Left lung (tissue), 10 donors: Measurements from ENCODE around the gene PLET1. TPM values are rescaled to one million over a fixed set of nuclear protein-coding genes. Genes with fewer than 3 reads are reported as not detected.
"Not testable (repeated sequence)": the region's sequence is repeated elsewhere in the genome, so short reads cannot be mapped to it uniquely, and the experiment has no call there.

Experiments
- ATAC-seq: fragments of 200-7000 bp; cut with Tn5 transposase; one replicate; pipeline ENCODE4 v1.9.1; 2020; ENCODE audit warnings: moderate library complexity
- DNase-seq, 4 donors: peaks; one replicate each; pipeline ENCODE4 v3.0.0-alpha.2; 2013 to 2020
- H3K27ac ChIP-seq, 2 donors: fragments of 200-600 bp; sonication (generic) in 1 of 2; one replicate each; pipeline versions ENCODE4 v1.5.0 to v1.8.0; 2020 to 2021
- H3K27me3 ChIP-seq, 2 donors: fragments of 200-600 bp; sonication (generic) in 1 of 2; one replicate each; pipeline versions ENCODE4 v1.5.0 to v1.8.0; 2020 to 2021
- H3K36me3 ChIP-seq, 2 donors: fragments of 200-600 bp; sonication (generic) in 1 of 2; one replicate each; pipeline versions ENCODE4 v1.5.0 to v1.8.0; 2020 to 2021
- H3K4me1 ChIP-seq, 2 donors: fragments of 200-600 bp; one replicate each; pipeline ENCODE4 v1.8.0; 2021
- H3K4me3 ChIP-seq, 2 donors: fragments of 200-600 bp; sonication (generic) in 1 of 2; one replicate each; pipeline versions ENCODE4 v1.5.0 to v1.8.0; 2020 to 2021; ENCODE audit warnings: mild to moderate bottlenecking in 1 of 2
- H3K9me3 ChIP-seq, 2 donors: fragments of 200-600 bp; sonication (generic) in 1 of 2; one replicate each; pipeline versions ENCODE4 v1.5.0 to v1.8.0; 2020 to 2021
- CTCF ChIP-seq, 2 donors: fragments of 200-600 bp; sonication (generic) in 1 of 2; IDR thresholded peaks; one replicate each; pipeline versions ENCODE4 v1.5.0 to v1.8.0; 2021; ENCODE audit warnings: antibody characterized with exemption in 2 of 2
- intact Hi-C, 2 donors: fragments of 100-400 bp; cut with DNase I; formaldehyde crosslinking; loops; one replicate each; pipeline versions ENCODE4 v1.11.2 to v1.14.2; 2022
- polyA plus RNA-seq, 6 donors: library from polyadenylated mRNA; unstranded; fragments of 120-200 nt; gene quantifications; one replicate each; pipeline ENCODE4 v1.2.1, GENCODE V29; 2013; ENCODE audit not compliant: insufficient read length in 6 of 6
- total RNA-seq, 2 donors: library from RNA; stranded (reverse); fragmentation: NEBNext Ultra II Directional; extraction: Animal tissue kit (Norgen Biotek cat#: 25700); gene quantifications; one replicate each; pipeline ENCODE4 v1.2.1, GENCODE V29; 2021
- donor health status: DM: no; HTN: yes; CAD: no.
- donor health status: DM: no; HTN: no; CAD: no.

Gene PLET1
- total and polyA plus RNA-seq, 8 donors, result 0.18 TPM; not detected in 6

GRCh38 chr11:112210890-112211289 lies 49.8 kb downstream of the PLET1 start:
- TF ChIP-seq CTCF (IDR thresholded peaks at IDR 0.05), result no peak
- no peak for DNase-seq
- no peak overlapping the region for H3K27ac ChIP-seq
- no peaks in the 10 kb centered on the region for H3K36me3 ChIP-seq
- no peaks in the 10 kb centered on the region for H3K9me3 ChIP-seq
- H3K4me3 ChIP-seq, result no peak overlapping the region
- H3K4me1 ChIP-seq, result no peaks in the 10 kb centered on the region
- no peak for ATAC-seq
- intact Hi-C loops, result loop anchor here in 1 of 2 donors (10.0 kb wide), 1 partner anchor 64 kb away; no protein-coding TSS in a partner anchor
- no peaks in the 10 kb centered on the region for H3K27me3 ChIP-seq

GRCh38 chr11:112206071-112206470 lies 54.6 kb downstream of the PLET1 start:
- ATAC-seq (no peak), DNase-seq (peak in 1 of 4 donors; percentile 73)
- H3K4me3 ChIP-seq, result no peak overlapping the region
- H3K36me3 ChIP-seq, result no peaks in the 10 kb centered on the region
- H3K27me3 ChIP-seq, result no peaks in the 10 kb centered on the region
- H3K9me3 ChIP-seq, result no peaks in the 10 kb centered on the region
- intact Hi-C loops, result no loop called here
- no peaks in the 10 kb centered on the region for H3K4me1 ChIP-seq
- no peak for TF ChIP-seq CTCF (IDR thresholded peaks at IDR 0.05)
- H3K27ac ChIP-seq, result no peak overlapping the region

- Histone ChIP-seq H3K27me3 (no peaks in the 10 kb centered on the region), H3K9me3 (no peaks in the 10 kb centered on the region), H3K36me3 (no peaks in the 10 kb centered on the region), H3K4me1 (no peaks in the 10 kb centered on the region), H3K27ac (no peak overlapping the region), H3K4me3 (no peak overlapping the region)
- no peak for DNase-seq
- ATAC-seq, result no peak
- intact Hi-C loops, result no loop called here
- TF ChIP-seq CTCF (IDR thresholded peaks at IDR 0.05), result no peak
Measured at GRCh38 chr11:112200252-112200651, 60.4 kb downstream of the PLET1 start.

GRCh38 chr11:112199101-112199500 lies 61.6 kb downstream of the PLET1 start:
- intact Hi-C loops, ATAC-seq, H3K9me3 ChIP-seq, H3K27ac ChIP-seq, H3K4me1 ChIP-seq, H3K4me3 ChIP-seq, H3K27me3 ChIP-seq, H3K36me3 ChIP-seq, DNase-seq: not testable (repeated sequence)

Other genes with a start within 250 kb of the PLET1 start
- gene DLAT, start 235.5 kb downstream of the PLET1 start, total RNA-seq, result 10 to 100 TPM; 32.5 to 40.1 TPM
- 10 to 100 TPM; 29.8 to 36.1 (median 33.8) TPM for gene DLAT, start 235.5 kb downstream of the PLET1 start, polyA plus RNA-seq
- gene PIH1D2, start 186.8 kb downstream of the PLET1 start, total RNA-seq, result 1 to 10 TPM; 2.7 to 4.0 TPM
- 1 to 10 TPM; 5.9 to 9.3 (median 7.8) TPM for gene PIH1D2, start 186.8 kb downstream of the PLET1 start, polyA plus RNA-seq
- 10 to 100 TPM; 13.3 to 14.7 TPM for gene NKAPD1, start 186.6 kb downstream of the PLET1 start, total RNA-seq
- 10 to 100 TPM; 44.0 to 59.5 (median 52.8) TPM for gene NKAPD1, start 186.6 kb downstream of the PLET1 start, polyA plus RNA-seq
- gene TIMM8B, start 174.1 kb downstream of the PLET1 start, total RNA-seq, result 10 to 100 TPM; 55.1 to 59.7 TPM
- 10 to 100 TPM; 55.7 to 64.5 (median 60.8) TPM for gene TIMM8B, start 174.1 kb downstream of the PLET1 start, polyA plus RNA-seq
- gene SDHD, start 174.0 kb downstream of the PLET1 start, total RNA-seq, result 100 to 1,000 TPM in 1 of 2 donors, 10 to 100 TPM in 1; 94.1 to 103 TPM
- gene SDHD, start 174.0 kb downstream of the PLET1 start, polyA plus RNA-seq, result 100 to 1,000 TPM; 113 to 127 (median 124) TPM
- 10 to 100 TPM; 35.8 to 46.0 TPM for gene IL18, start 96.8 kb downstream of the PLET1 start, total RNA-seq
- 1 to 10 TPM; 1.3 to 5.5 (median 1.5) TPM for gene IL18, start 96.8 kb downstream of the PLET1 start, polyA plus RNA-seq
- gene TEX12, start 93.5 kb downstream of the PLET1 start, total RNA-seq, result not detected
- under 1 TPM in 4 of 6 donors, not detected in 2; 0.24 to 0.40 (median 0.38) TPM for gene TEX12, start 93.5 kb downstream of the PLET1 start, polyA plus RNA-seq
- 1 to 10 TPM; 3.3 to 3.9 TPM for gene BCO2, start 85.3 kb downstream of the PLET1 start, total RNA-seq
- 10 to 100 TPM in 2 of 6 donors, 1 to 10 TPM in 4; 6.3 to 11.8 (median 9.4) TPM for gene BCO2, start 85.3 kb downstream of the PLET1 start, polyA plus RNA-seq
- 10 to 100 TPM; 28.2 to 28.4 TPM for gene PTS, start 34.4 kb downstream of the PLET1 start, total RNA-seq
- gene PTS, start 34.4 kb downstream of the PLET1 start, polyA plus RNA-seq, result 10 to 100 TPM; 35.5 to 46.0 (median 39.8) TPM